GM23338 (cell line): ENCODE measurements around the gene ZCCHC17. TPM values are rescaled to one million over a fixed set of nuclear protein-coding genes. Genes with fewer than 3 reads are reported as not detected.
A peak's percentile ranks its signal among the peaks of the same experiment; 100 is the strongest.

ENCODE experiments used
- ATAC-seq: fragments of 200-7000 bp; cut with Tn5 transposase; 3 replicates; pipeline ENCODE4 v1.9.1; 2020
- DNase-seq: peaks from one replicate; pipeline ENCODE4 v3.0.0-alpha.2; 2015; ENCODE audit warnings: low spot score
- H2AFZ ChIP-seq: fragments of 200-600 bp; sonication (generic); 2 replicates; pipeline ENCODE4 v1.8.0; 2016; ENCODE audit warnings: antibody characterized with exemption, mild to moderate bottlenecking, moderate library complexity
- H3F3A ChIP-seq: fragments of 200-600 bp; sonication (generic); replicated peaks from 2 replicates; pipeline ENCODE4 v1.8.0; 2017; ENCODE audit warnings: antibody characterized with exemption, mixed run types, low read depth
- H3K27ac ChIP-seq: fragments of 200-600 bp; sonication (generic); 2 replicates; pipeline ENCODE4 v1.6.1; 2016; ENCODE audit warnings: low read depth
- H3K27me3 ChIP-seq: fragments of 200-600 bp; sonication (generic); 2 replicates; pipeline ENCODE4 v1.8.0; 2016; ENCODE audit warnings: mild to moderate bottlenecking, mixed run types, moderate library complexity; ENCODE audit not compliant: insufficient read depth
- H3K36me3 ChIP-seq: fragments of 200-600 bp; sonication (generic); 2 replicates; pipeline ENCODE4 v1.8.0; 2016; ENCODE audit warnings: mild to moderate bottlenecking; ENCODE audit not compliant: insufficient read depth
- H3K4me1 ChIP-seq: fragments of 200-600 bp; sonication (generic); 2 replicates; pipeline ENCODE4 v1.8.0; 2016; ENCODE audit warnings: mild to moderate bottlenecking, moderate library complexity; ENCODE audit not compliant: insufficient read depth
- H3K4me2 ChIP-seq: fragments of 200-600 bp; sonication (generic); 2 replicates; pipeline ENCODE4 v1.7.1; 2017; ENCODE audit warnings: mixed run types
- H3K4me3 ChIP-seq: fragments of 200-600 bp; sonication (generic); 2 replicates; pipeline ENCODE4 v1.6.1; 2016; ENCODE audit warnings: mixed run types
- H3K79me2 ChIP-seq: fragments of 200-600 bp; sonication (generic); replicated peaks from 2 replicates; pipeline ENCODE4 v1.8.0; 2017; ENCODE audit warnings: mild to moderate bottlenecking; ENCODE audit not compliant: insufficient read depth
- H3K9me2 ChIP-seq: fragments of 200-600 bp; sonication (generic); 2 replicates; pipeline ENCODE4 v1.8.0; 2017; ENCODE audit not compliant: insufficient read depth
- H4K20me1 ChIP-seq: fragments of 200-600 bp; sonication (generic); replicated peaks from 2 replicates; pipeline ENCODE4 v1.8.0; 2017; ENCODE audit warnings: mild to moderate bottlenecking; ENCODE audit not compliant: insufficient read depth
- H3K27ac Mint-ChIP-seq: 2 replicates; pipeline ENCODE4 v1.8.0; 2020; ENCODE audit warnings: inconsistent platforms, mild to moderate bottlenecking, moderate library complexity, mixed read lengths
- H3K27me3 Mint-ChIP-seq: 3 replicates; pipeline ENCODE4 v1.8.0; 2022; ENCODE audit warnings: low read depth, mild to moderate bottlenecking, moderate library complexity, mixed read lengths, inconsistent platforms; ENCODE audit not compliant: insufficient read depth, poor library complexity
- H3K36me3 Mint-ChIP-seq: 3 replicates; pipeline ENCODE4 v1.8.0; 2021; ENCODE audit warnings: low read depth, mild to moderate bottlenecking, inconsistent platforms, moderate library complexity, mixed read lengths
- H3K4me1 Mint-ChIP-seq: 3 replicates; pipeline ENCODE4 v1.8.0; 2020; ENCODE audit warnings: mild to moderate bottlenecking, inconsistent platforms, mixed read lengths
- H3K4me3 Mint-ChIP-seq: 3 replicates; pipeline ENCODE4 v1.8.0; 2021; ENCODE audit warnings: moderate library complexity, mild to moderate bottlenecking, inconsistent platforms, mixed read lengths
- H3K9me3 Mint-ChIP-seq: 3 replicates; pipeline ENCODE4 v1.8.0; 2020; ENCODE audit warnings: moderate library complexity, mild to moderate bottlenecking, inconsistent platforms, mixed read lengths
- CREB1 ChIP-seq: fragments of 250-450 bp; sonication (Bioruptor Pico); IDR thresholded peaks from 2 replicates; pipeline ENCODE4 v1.5.0; 2020; ENCODE audit warnings: low read depth, mild to moderate bottlenecking, moderate library complexity
- EZH2phosphoT487 ChIP-seq: fragments of 200-600 bp; sonication (generic); IDR thresholded peaks from one replicate; pipeline ENCODE4 v1.8.1; 2018; ENCODE audit warnings: antibody characterized with exemption; ENCODE audit not compliant: unreplicated experiment
- JUNB ChIP-seq: IDR thresholded peaks from one replicate; pipeline ENCODE4 v1.6.1; 2016; ENCODE audit warnings: antibody characterized with exemption; ENCODE audit not compliant: unreplicated experiment
- NANOG ChIP-seq: IDR thresholded peaks from 2 replicates; pipeline ENCODE4 v1.6.1; 2016; ENCODE audit warnings: antibody characterized with exemption, borderline replicate concordance
- POLR2AphosphoS5 ChIP-seq: IDR thresholded peaks from 2 replicates; pipeline ENCODE4 v1.6.1; 2016; ENCODE audit warnings: antibody characterized with exemption, low read depth
- REST ChIP-seq: IDR thresholded peaks from one replicate; pipeline ENCODE4 v1.6.1; 2018; ENCODE audit warnings: antibody characterized with exemption; ENCODE audit not compliant: unreplicated experiment
- ZNF114 ChIP-seq: fragments of 250-450 bp; sonication (Bioruptor Pico); IDR thresholded peaks from 2 replicates; pipeline ENCODE4 v1.5.0; 2020; ENCODE audit warnings: mild to moderate bottlenecking, moderate library complexity
- ZNF462 ChIP-seq: fragments of 250-450 bp; sonication (Bioruptor Pico); IDR thresholded peaks from 2 replicates; pipeline ENCODE4 v1.5.0; 2020; ENCODE audit warnings: mild to moderate bottlenecking, moderate library complexity
- polyA plus RNA-seq: library from polyadenylated mRNA; unstranded; fragments of >200 nt; fragmentation: Nextera tagmentation; extraction: Ambion mirVana; gene quantifications from 2 replicates; pipeline ENCODE4 v1.2.1, GENCODE V29; 2016
- total RNA-seq: library from RNA; depleted of rRNA; stranded (reverse); fragments of >200 nt; shearing (Covaris generic); gene quantifications from 2 replicates; pipeline ENCODE4 v1.2.3, GENCODE V29; 2014

ZCCHC17 gene
- total and polyA plus RNA-seq, 2 experiments from 2014 or later = 40.1 to 134 TPM

GRCh38 chr1:31372051-31372450 lies 75.2 kb downstream of the ZCCHC17 start (continued):
- TF ChIP-seq ZNF462 = no peak
- TF ChIP-seq NANOG = no peak
- TF ChIP-seq ZNF114 (CRISPR knock-in tag) = no peak
- no peak for TF ChIP-seq JUNB
- no peak for TF ChIP-seq EZH2phosphoT487
- no peak for TF ChIP-seq REST

- H3K4me1 Mint-ChIP-seq = peaks cover 43% of the 10 kb centered on the region
- H3K27ac Mint-ChIP-seq = no peak overlapping the region
- peak; percentile 13 for ATAC-seq
Observed at GRCh38 chr1:31372751-31373055, 75.9 kb downstream of the ZCCHC17 start.

More at GRCh38 chr1:31372751-31373055, 75.9 kb downstream of the ZCCHC17 start:
- peak overlapping the region; percentile 96 for H2AFZ ChIP-seq
- no peak for DNase-seq
- peak; percentile 53 for TF ChIP-seq POLR2AphosphoS5
- TF ChIP-seq CREB1 (CRISPR knock-in tag) = no peak
- peaks cover 10% of the 10 kb centered on the region for H3K27me3 Mint-ChIP-seq
- peak overlapping the region; percentile 81 for H3K4me3 ChIP-seq
- no peaks in the 10 kb centered on the region for H3K79me2 ChIP-seq
- peaks cover 3% of the 10 kb centered on the region; the same call in 1 of the 3 replicates for H3K36me3 Mint-ChIP-seq
- peaks cover 35% of the 10 kb centered on the region for H3K4me1 ChIP-seq
- H3K9me3 Mint-ChIP-seq = no peaks in the 10 kb centered on the region
- H4K20me1 ChIP-seq = no peaks in the 10 kb centered on the region
- H3K9me2 ChIP-seq = no peaks in the 10 kb centered on the region
- H3F3A ChIP-seq = peaks cover 18% of the 10 kb centered on the region; the same call in 1 of the 2 replicates
- H3K36me3 ChIP-seq = no peaks in the 10 kb centered on the region
- H3K4me2 ChIP-seq = peak overlapping the region; percentile 99
- H3K4me3 Mint-ChIP-seq = peak overlapping the region; percentile 78
- no peaks in the 10 kb centered on the region for H3K27me3 ChIP-seq
- H3K27ac ChIP-seq = peak overlapping the region; percentile 97; the same call in 1 of the 2 replicates
